Activated CD4-positive, CD25-positive, alpha-beta regulatory T cell treated with anti-CD3 and anti-CD28 coated beads, Interleukin-2, amount 50 U/mL, for 16 hours (primary cell): Measurements from ENCODE around the gene SMIM41.

Experiments used
- DNase-seq: peaks from one replicate; pipeline ENCODE4 v3.0.0-alpha.2; 2020; ENCODE audit warnings: low read depth, low spot score

Gene SMIM41

DNA sequence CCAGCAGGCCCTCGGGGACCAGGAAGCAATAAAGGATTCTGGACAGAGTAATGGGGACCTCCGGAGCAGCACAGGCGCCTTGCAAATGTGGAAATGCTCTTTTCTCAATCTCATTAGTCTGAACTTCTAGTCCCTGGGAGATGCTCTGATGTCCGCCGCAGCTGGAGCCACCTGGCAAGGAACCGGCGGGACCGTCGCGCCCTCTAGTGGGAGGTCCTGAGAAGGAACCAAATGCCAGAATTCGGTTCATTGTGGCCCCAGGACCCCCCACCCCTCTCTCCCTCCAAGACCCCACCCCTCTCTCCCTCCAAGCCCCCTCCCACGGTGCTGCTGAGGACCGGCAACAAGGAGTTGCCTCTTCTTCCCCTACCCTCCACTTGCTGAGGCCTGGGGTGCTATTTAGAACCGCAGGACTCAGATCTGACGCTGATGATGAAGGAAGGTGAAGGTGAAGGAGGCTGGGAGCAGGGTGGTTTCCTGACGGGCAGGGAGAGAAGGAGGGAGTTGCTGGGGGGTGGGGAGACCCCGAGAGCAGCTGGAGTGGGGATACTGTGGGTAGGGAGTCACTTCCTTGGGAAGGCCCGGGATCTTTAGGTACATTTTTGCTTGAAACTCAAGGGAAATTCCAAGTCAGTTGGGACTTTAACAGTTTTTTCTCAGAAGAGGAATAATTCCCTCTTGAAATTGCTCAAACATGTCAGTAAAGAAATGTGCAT is 42.5 kb downstream of the SMIM41 start:
- DNase-seq, result peak; percentile 33

DNA sequence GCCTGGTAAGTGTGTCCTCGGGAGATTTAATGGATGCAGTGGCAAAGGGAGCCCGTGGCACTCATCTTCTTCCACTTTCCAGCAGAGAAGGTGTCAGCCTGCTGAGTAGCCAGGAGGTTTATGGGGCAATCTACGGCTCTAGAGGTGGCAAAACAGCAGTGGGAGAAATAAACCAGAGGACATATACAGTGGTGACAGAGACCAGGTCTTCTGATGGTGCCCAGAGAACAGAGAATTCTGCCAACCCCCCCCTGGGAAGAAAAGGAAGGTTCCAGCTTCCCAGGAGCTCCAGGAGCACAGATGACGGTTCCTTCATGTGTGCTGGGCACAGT is 43.0 kb downstream of the SMIM41 start:
- DNase-seq, result no peak

DNA sequence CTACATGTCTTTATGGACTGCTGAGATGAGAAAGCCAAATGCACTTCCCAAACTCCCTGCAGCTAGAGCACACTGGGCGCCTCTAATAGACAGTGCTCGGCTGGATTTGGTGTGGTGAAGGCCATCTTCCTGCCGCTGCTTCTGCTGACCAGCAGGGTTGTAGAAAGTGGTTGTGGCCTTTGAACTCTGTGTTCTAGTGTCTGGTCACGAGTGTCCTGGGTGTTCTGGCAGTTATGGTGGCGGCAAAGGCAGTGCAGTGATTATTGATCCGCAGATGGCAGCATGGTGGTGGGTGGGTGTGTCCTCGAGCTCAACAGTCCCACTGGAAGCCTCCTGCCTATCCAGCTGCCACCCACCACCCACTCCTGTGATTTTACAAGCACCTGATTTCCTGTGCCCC is 43.4 kb downstream of the SMIM41 start:
- DNase-seq, result no peak

DNA sequence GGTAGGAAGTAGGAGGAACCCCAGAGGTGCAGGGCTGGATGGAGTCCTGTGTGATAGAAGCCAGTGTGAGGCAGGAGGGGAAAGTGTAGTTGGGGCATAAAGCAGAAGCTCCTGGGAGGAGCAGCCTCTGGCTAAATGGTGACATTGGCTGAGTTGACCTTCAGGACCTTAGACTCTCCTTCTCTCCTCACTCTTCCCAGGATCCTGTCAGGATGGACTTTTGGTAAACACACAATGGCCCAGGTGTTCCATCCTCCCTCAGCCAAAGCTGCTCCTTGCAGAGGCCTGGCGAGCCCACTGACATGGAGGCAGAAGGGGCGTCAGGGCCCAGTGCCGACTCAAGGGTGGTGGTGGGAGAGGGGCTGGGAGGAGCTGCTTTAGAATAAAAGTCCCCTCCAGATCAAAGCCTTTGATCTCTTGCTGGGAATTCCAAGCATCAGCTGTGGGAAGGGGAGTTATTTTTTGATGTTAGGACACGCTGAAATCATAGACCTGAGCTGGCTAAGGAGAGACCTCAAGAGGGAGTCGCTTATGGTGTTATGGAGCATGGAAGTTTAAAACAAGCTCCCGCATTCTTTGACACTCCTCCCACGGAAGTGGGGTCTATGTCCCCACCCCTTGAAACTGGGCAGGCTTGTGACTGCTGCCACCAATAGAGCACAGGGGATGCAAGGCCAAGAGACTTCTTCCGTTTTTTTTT is 44.1 kb downstream of the SMIM41 start:
- DNase-seq, result no peak

DNA sequence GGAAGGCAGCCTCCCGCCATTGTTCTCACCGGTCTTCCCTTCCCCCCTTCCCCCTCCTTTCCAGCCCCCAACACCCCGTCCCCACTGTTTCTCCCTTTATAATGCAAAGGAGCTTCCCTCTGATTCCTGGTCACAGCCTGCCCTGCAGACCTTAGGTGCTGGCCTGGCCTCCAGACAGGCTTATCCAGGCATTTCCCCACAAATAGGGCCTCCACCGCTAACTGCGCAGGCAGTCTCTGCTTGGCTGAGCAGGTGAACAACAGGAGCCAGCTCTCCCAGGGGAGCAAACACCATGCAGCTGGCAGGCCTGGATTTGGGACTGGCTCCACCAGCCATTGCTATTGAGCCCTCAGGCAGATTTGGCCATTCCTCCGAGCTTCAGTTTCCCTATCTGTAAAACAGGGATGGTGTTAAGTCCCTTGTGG is 46.0 kb downstream of the SMIM41 start:
- no peak for DNase-seq

DNA sequence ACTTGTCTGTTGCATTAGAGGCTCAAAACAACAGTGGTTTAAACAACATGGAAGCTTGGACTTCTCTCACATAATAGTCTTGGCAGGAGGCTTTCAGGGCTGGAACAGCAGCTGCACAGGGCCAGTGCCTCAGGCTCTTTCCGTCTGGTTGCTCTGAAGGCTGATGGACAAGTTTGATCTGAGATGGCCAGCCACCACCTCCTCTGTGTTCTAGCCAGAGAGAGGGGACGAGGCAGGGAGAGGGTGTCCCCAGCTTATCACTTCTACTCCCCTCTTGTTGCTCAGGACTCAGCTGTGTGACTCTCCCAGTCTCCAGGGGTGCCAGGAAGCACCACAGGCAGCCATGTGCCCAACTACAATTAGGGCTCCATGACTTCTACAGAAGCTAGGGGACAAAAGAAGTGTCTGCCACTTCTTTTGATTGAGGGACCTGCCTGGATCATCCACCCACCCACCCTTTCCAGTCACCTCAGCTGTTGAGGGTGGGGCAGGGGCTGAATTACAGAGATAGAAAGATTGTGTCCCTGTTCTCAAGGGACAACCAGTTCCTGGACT is 46.6 kb downstream of the SMIM41 start:
- no peak for DNase-seq

DNA sequence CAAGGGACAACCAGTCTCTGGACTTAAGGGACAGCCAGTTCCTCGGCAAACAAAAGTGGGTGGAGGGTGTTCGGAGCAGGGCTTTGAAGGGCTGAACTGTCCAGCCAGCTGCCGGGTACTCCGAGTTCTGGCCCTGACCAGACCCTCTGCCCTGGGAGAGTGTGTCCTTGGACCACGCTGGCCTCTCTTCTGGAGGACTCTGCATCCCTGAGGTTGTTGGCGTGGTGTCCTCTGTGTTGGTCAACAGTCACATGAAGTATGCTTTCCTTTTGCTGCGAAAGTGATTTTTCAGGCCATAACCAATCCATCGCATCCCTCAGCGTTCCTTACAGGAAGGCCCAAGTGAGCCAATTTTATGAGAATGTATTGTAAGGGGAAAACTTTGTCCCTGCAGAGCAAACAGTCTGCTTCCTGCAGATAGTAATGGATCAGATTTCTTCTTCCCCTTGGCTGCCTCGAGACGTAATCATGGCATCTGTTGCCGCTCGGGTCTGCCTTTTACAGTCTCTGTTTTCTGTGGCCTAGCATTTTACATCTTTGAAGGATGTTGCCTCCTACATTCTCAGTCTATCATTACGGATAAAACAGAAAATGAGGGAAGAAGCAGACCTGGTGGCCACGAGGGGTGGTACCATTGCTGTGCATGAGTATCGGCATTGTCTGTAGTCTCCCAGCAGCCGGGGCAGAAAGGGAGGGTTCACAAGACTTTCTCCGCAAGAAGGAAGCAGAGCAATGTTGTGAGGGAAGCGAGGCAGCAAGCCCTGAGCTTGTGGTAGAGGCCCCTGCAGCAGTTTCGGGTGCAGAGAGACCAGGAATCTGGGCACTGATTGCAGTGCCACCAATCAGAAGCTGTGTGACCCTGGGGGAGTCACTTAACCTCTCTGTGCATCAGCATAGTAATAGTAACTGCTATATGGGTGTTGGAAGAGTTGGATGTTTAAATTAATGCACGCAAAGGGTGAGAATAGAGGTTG is 47.4 kb downstream of the SMIM41 start:
- no peak for DNase-seq

DNA sequence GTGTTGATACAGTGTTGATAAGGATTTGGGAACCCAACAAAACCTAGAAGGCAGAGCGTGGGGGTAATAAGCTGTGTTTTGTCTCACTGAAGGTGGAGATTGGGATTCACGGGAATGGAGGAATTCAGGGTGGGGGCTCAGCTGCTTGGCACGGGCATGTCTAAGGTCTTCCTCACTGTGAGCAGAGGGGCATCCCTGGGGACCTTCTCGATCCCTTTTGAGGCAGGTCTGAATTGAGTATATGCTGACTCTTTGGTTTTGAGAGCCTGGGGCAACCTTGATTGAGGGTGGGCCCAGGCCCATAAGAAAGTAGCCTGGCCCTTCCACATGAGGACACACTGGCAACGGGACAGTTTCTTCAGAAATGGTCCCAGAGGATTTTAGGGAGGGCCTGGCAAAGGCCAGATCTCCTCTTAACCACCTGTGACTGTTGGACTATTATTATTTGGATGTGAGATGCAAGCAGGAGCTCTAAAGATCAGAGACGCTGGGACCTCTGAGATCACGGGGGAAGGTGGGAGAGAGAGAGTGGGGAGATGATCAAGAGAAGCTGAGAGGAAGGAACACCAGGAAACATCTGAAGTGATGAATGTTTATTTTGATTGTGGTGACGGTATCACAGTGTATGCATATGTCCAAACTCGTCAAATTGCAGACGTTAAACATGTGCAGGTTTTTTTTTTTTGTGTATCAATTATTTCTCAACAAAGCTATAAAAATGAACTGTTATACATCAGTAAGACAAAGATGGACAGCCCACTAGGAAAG is 48.4 kb downstream of the SMIM41 start:
- DNase-seq, result no peak

DNA sequence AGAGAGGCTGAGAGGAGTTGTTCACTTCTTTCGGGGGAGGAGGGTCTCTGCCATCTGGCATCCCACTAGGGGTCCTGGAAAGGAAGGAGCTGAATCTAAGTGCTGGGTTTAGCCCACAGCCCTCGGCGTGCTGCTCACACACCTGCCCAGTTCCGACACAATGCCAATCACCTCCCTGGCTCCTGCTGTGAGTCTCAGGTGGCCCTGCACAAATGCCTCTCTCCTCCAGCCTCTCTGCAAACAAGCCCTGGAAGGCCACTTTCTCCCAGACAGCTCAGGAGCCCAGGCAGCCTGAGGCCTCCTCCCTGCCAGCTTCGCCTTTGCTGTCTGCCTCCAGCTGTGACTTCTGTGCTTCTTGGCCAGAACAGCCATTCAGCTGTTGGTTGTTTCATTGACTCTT is 51.2 kb downstream of the SMIM41 start:
- no peak for DNase-seq

DNA sequence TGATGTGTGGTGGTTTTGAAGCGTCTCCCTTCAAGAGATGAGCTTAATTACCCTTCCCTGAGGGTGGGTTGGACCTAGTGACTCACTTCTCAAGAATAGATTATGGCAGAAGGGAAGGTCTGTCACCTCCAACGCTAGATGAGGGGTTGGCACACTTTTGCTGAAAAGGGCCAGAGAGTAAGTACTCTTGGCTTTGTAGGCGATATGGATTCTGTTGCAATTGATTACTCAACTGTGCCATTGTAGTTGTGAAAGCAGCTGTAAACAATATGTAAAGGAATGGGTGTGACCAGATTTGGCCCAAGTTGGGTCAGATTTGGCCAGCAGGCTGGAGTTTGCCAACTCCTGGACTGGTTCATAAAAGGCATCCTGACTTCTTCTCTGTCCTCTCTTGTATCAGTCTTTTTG is 53.3 kb downstream of the SMIM41 start:
- no peak for DNase-seq

DNA sequence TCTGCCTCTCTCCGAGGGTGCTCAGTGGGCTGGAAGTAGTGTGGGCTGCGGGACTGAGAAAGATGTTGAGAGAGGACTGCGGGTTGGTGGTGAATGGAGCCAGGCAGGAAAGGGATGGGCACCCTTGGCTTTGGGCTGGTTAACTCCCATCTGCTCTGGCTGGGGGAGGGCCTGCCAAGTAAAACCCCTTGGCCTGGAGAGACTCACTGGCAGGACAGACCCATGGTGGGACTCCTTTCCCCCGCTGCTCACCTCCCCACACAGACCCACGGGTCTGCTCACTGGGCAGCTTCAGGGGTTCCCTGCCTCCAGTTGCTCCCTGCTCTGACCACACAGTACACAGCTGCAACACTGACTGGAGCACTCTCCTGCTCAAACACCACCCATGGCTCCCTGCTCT is 58.2 kb downstream of the SMIM41 start:
- no peak for DNase-seq

DNA sequence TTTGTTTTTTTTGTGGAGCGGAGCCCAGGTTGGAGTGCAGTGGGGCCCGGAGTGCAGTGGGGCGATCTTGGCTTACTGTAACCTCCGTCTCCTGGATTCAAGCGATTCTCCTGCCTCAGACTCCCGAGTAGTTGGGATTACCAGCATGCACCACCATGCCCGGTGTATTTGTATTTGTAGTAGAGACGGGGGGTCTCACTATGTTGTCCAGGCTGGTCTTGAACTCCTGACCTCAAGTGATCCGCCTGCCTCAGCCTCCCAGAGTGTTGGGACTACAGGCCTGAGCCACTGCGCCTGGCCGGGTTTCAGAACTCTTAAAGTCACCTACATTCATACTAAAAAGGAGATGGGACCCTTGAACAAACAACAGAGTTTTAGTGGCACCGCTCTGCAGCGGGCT is 59.6 kb downstream of the SMIM41 start:
- DNase-seq, result no peak

DNA sequence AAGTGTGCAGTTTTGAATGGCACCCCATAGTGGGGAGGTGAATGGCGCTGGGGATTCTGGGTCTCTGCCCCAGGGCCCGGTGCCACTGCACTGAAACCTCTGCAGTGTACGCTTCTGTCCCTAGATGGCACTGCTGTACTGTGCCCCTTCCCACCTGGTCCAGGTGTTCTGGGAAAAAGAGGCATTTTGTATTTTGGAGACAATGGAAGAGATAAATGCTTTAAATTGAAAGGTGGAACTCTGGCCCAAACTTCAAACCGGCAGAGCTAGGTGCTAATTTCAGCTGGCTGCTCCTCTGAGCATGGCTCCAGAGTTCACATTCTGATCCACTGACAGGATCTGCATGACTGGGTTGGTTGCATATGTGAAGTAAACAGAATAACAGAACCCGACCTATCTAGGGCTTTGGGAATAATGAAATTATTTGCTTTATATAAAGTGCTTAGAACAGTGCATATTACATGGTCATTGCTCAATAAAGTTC is 60.1 kb downstream of the SMIM41 start:
- no peak for DNase-seq

DNA sequence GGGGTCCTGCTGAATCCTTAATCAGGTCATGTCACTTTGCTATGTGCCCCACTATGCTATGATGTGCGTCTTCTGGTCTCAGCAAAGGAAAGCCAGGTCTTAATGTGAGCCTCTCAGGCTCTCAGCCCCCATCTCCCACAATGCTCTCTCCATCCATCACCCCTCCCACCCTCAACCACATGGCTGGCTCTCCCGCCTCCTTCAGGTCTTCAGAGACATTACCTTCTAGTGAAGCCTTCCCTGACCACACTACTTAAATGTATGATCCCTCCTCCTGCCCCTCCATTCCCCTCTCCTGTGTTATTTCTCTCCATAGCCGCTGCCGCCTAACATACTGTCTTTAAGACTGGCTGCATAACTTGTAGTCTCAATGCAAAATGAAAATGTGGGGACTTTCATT is 61.8 kb downstream of the SMIM41 start:
- DNase-seq, result no peak

DNA sequence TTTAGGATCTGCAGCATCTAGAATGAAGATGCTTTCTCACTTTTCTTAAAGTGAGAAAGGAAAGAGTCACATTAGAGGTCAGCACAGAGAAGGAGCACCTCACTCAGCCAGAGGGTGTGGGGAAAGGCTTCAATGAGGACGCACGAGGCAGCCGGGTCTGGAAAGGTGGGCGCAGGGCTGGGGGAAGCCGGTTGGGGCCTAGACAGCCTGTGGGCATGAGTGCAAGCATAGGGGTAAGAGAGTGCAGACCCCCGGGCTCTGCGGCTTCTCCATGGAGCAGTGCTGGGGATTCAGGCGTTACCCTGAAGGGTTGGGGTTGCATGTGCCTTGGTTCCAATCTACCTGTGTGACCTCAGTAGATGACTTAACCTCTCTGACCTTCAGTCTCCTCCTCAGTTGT is 62.4 kb downstream of the SMIM41 start:
- DNase-seq, result no peak

DNA sequence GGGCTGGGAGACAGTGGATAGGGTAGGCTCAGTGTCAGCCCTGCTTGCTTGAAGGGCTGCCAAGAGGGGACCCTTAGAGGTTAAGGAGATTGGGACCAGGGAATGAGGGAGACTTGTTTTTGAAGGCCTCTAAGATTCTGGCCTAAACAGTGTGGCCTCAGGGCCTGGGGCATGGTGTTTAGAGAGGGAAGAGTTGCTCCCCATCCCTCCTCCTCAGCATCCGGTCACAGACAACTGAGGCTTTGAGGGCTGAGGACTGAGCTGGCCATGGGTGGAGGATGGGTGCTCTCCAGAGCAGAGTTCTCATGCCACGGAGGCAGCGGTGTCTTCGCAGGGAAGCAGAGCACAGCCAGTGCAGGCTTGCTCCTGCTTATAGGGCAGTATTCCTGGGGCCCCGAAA is 62.9 kb downstream of the SMIM41 start:
- DNase-seq, result no peak

DNA sequence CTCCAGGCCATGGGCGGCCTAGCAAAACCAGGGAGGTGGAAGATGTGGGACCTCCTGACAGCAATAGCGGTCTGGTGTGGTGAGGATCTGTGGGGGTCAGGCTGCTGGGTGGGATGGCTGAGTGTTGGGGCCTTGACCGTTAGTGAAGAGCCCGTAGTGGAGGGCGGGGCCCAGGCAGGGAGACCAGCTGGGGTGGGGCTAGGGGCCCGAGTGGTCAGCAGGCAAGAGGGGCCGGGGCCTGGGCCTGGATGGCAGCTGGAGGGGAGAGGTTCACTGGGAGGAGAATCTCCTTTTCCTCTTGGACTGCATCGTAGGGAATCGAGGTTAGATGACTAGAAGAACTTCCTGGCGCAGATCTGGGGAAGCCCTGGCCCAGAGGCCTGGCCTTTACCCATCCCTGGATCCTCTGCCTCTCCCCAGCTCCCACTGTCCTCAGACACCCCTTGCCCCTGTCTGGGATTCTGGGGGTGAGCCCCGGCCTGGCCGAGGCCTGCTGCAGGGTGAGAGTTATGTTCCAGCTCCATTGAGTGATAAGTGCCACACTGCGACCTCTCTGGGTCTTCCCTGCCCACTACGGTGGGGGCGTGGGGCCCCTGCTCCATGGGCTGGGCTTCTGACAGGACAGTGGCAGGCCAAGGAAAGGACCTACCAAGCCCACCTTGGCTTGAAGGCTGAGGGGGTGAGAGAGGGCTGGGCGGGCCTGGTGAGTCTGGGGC is 65.2 kb downstream of the SMIM41 start:
- DNase-seq, result no peak

DNA sequence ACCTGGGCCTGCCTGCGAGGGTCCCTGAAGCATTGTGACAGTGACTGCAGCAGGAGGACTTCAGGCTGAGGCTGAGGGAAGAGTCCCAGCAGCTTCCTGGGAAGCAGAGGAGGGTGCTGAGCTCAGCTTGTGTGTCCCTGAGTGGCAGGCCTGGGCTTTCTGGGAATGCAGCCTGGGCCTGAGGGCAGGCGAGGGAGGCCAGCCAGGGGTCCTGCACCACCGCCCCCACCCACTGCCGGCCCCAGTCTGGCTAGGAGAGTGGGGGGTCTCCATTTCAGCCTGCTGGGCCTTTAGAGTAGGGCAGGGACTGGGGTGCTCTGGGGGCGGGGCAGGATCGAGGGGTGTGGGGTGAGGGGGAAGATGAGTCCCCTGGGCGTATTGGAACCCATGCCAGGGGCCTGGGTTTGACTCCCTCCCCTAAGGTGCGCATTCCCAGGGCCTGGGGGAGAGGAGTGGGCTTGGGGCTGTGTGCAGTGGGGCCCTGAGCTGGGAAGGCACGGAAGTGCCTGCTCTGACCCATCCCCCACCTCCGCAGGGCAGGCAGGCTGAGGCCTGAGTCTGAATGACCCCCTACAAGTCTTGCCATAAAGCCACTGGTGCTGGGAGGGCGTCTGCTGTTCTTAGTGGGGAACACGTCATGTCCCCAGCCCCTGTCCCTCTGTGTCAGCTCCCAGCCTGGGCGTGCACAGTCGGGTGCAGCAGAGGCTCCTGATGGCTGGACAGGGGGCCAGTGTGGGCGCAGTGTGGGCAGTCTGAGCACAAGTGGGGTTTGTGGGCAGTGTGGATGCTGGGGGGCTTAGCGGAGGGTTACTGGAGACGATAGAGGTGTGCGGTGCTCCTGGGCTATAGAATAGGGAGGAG is 66.0 kb downstream of the SMIM41 start:
- no peak for DNase-seq

DNA sequence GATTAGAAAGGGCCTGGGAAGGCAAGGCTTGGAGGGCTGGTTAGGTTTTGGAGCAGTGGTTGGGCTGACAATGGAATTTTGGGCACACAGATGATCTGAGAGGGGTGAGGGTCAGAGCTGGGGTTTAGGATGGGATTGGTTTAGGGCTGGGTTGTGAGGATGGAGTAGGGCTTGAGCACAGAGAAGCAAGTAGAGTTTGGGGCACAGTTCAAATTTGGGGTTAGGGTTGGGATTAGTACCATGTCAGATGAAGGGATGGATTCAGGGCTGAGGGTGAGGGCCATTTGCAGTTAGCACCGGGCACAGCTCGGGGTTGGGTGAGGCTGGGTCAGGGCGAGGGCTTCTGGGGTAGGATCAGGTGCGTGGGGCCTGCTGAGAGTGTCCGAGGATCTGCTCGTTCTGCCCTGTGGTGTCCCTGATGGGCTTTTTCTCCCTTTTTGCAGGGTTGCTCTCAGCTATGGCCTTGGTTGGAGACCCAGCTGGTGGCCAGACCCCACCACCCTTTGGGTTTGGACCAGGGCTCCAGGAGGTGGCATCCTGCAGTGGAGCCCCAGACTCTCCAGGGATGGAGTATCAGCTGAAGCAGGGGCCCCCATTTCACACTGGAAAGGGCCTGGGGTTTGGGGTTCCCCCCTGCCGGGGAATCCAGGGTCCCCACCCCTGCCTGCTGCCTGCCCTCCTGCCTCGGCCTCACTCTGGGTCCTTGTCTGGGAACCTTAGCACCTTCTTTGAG is 66.8 kb downstream of the SMIM41 start:
- no peak for DNase-seq
